Neural crest cell (in vitro differentiated cells): ENCODE measurements around the gene FMNL2. TPM values are rescaled to one million over a fixed set of nuclear protein-coding genes. Genes with fewer than 3 reads are reported as not detected.

Experiments
- DNase-seq: peaks from one replicate; pipeline ENCODE4 v3.0.0; 2021; ENCODE audit warnings: low read depth, mixed read lengths, low spot score
- H3K27ac Mint-ChIP-seq: one replicate; pipeline ENCODE4 v1.8.0; 2021; ENCODE audit warnings: mild to moderate bottlenecking, mixed read lengths; ENCODE audit not compliant: unreplicated experiment
- H3K27me3 Mint-ChIP-seq: 2 replicates; pipeline ENCODE4 v1.8.0; 2021; ENCODE audit warnings: low read depth, mild to moderate bottlenecking, mixed read lengths
- H3K36me3 Mint-ChIP-seq: 2 replicates; pipeline ENCODE4 v1.8.0; 2021; ENCODE audit warnings: low read depth, mild to moderate bottlenecking, mixed read lengths
- H3K4me1 Mint-ChIP-seq: 2 replicates; pipeline ENCODE4 v1.8.0; 2021; ENCODE audit warnings: mixed read lengths
- H3K4me3 Mint-ChIP-seq: one replicate; pipeline ENCODE4 v1.8.0; 2021; ENCODE audit warnings: mild to moderate bottlenecking, mixed read lengths
- H3K9me3 Mint-ChIP-seq: 2 replicates; pipeline ENCODE4 v1.8.0; 2021; ENCODE audit warnings: mixed read lengths
- CTCF ChIP-seq: fragments of 200-600 bp; sonication (generic); conservative IDR thresholded peaks from 2 replicates; pipeline ENCODE4 v1.5.0; 2021; ENCODE audit warnings: antibody characterized with exemption, mild to moderate bottlenecking
- total RNA-seq: library from RNA; stranded (reverse); gene quantifications from 2 replicates; pipeline ENCODE4 v1.2.1, GENCODE V29; 2021

FMNL2 gene
- total RNA-seq, 1 donor from 2014 or later = 54.9 TPM

GRCh38 chr2:152450176-152450575 is 115.2 kb downstream of the FMNL2 start:
- H3K4me1 Mint-ChIP-seq = peaks cover 74% of the 10 kb centered on the region
- no peak for TF ChIP-seq CTCF
- peaks cover 4% of the 10 kb centered on the region for H3K36me3 Mint-ChIP-seq
- no peak overlapping the region for H3K4me3 Mint-ChIP-seq
- H3K27me3 Mint-ChIP-seq = no peaks in the 10 kb centered on the region
- H3K9me3 Mint-ChIP-seq = peaks cover 4% of the 10 kb centered on the region
- no peak overlapping the region for H3K27ac Mint-ChIP-seq
- no peak for DNase-seq

- TF ChIP-seq CTCF = no peak
- peak overlapping the region; percentile 78 for H3K4me3 Mint-ChIP-seq
- peaks cover 70% of the 10 kb centered on the region for H3K4me1 Mint-ChIP-seq
- peak overlapping the region; percentile 63 for H3K27ac Mint-ChIP-seq
- H3K9me3 Mint-ChIP-seq = peaks cover 4% of the 10 kb centered on the region
- no peak for DNase-seq
- H3K27me3 Mint-ChIP-seq = no peaks in the 10 kb centered on the region
- H3K36me3 Mint-ChIP-seq = peaks cover 4% of the 10 kb centered on the region
Observed at GRCh38 chr2:152452256-152452973, 117.4 kb downstream of the FMNL2 start.

- peaks cover 65% of the 10 kb centered on the region for H3K4me1 Mint-ChIP-seq
- no peak for TF ChIP-seq CTCF
- peak; percentile 44 for DNase-seq
- H3K4me3 Mint-ChIP-seq = peak overlapping the region; percentile 78
- peaks cover 4% of the 10 kb centered on the region for H3K36me3 Mint-ChIP-seq
- peak overlapping the region; percentile 95 for H3K27ac Mint-ChIP-seq
- peaks cover 4% of the 10 kb centered on the region for H3K9me3 Mint-ChIP-seq
- no peaks in the 10 kb centered on the region for H3K27me3 Mint-ChIP-seq
Observed at GRCh38 chr2:152453129-152453911, 118.3 kb downstream of the FMNL2 start.

GRCh38 chr2:152454371-152454770 is 119.4 kb downstream of the FMNL2 start:
- H3K27me3 Mint-ChIP-seq = no peaks in the 10 kb centered on the region
- no peak for TF ChIP-seq CTCF
- H3K9me3 Mint-ChIP-seq = peaks cover 4% of the 10 kb centered on the region
- peaks cover 65% of the 10 kb centered on the region for H3K4me1 Mint-ChIP-seq
- DNase-seq = no peak
- peak overlapping the region; percentile 17 for H3K4me3 Mint-ChIP-seq
- peak overlapping the region; percentile 86 for H3K27ac Mint-ChIP-seq
- peaks cover 4% of the 10 kb centered on the region for H3K36me3 Mint-ChIP-seq

GRCh38 chr2:152454960-152455359 is 120.0 kb downstream of the FMNL2 start:
- no peak for TF ChIP-seq CTCF
- Mint-ChIP-seq H3K4me1 (peaks cover 61% of the 10 kb centered on the region), H3K27me3 (no peaks in the 10 kb centered on the region), H3K4me3 (peak overlapping the region; percentile 17), H3K36me3 (peaks cover 4% of the 10 kb centered on the region), H3K27ac (peak overlapping the region; percentile 86), H3K9me3 (peaks cover 4% of the 10 kb centered on the region)
- no peak for DNase-seq
